ENCODE measurements around the gene UPF1. TPM values are rescaled to one million over a fixed set of nuclear protein-coding genes. Genes with fewer than 3 reads are reported as not detected.

Gene UPF1
- total and polyA plus RNA-seq, 2 of the 13 experiments (the other 11 are each of a cell fraction or from before 2014, with no cell fraction given) = 16.9 to 41.8 TPM

DNA sequence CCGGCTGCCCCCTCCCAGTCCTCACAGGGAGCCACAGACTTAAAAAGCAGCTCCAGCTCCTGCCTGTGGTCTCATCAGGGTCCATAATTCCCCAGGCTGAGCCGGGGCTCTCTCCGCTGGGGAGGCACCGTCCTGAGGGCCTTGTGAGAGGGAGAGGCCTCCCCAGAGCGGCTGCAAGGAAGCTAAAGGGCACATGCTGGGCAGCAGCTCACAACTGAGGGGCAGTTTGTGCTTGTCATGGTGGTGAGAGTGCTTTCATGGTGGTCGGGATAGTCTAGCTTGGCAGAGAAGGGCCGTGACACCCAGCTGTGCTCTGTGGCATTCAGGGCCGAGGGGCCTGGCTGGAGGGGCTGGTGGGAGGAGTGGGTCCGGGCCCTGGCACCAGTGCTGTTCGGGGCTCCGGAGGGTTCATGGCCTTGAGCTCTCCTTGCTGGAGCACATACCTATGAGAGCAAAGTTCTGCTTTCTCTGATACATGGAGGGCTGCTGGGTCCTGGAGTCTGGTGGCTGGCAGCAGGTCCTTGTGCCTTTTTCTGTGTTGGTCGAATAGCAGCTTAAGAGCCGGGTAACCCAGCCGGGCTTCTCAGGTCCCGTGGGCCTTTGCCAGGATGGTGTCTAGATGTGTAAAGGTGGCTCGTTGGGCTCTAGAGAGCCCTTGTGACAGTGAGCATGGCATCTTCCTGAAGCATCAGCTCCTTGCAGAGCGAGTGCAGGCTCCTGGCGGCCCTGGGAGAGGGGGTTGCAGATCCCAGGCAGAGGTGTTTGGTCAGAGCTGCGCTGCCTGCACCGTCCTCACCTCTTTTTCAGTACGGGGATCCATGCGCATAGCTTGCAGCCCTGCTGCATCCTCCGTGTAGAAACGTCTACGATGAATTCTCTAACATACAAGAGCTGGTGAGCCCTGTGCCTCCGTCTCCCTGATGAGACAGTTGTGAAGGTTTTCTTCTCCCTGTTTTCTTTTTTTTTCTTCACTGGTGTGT, 8.8 kb downstream of the UPF1 start (continued):
- TF ChIP-seq NR0B2 (CRISPR knock-in tag; IDR thresholded peaks at IDR 0.05) (0 out of 2 replicates have a peak, but pooled peaks have one; percentile 46), BHLHE40 (IDR thresholded peaks at IDR 0.05; ENCODE audit: low read length) (no peak), ZNF589 (CRISPR knock-in tag; conservative IDR thresholded peaks at IDR 0.05) (no peak), ZNF234 (CRISPR knock-in tag; conservative IDR thresholded peaks at IDR 0.05) (no peak)
- TF ChIP-seq, protein P1, sequence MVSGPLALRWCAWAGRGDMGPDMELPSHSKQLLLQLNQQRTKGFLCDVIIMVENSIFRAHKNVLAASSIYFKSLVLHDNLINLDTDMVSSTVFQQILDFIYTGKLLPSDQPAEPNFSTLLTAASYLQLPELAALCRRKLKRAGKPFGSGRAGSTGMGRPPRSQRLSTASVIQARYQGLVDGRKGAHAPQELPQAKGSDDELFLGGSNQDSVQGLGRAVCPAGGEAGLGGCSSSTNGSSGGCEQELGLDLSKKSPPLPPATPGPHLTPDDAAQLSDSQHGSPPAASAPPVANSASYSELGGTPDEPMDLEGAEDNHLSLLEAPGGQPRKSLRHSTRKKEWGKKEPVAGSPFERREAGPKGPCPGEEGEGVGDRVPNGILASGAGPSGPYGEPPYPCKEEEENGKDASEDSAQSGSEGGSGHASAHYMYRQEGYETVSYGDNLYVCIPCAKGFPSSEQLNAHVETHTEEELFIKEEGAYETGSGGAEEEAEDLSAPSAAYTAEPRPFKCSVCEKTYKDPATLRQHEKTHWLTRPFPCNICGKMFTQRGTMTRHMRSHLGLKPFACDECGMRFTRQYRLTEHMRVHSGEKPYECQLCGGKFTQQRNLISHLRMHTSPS (CRISPR knock-in tag; IDR thresholded peaks at IDR 0.05; ENCODE audit: low read depth) = peak; percentile 93

GRCh38 chr19:18841400-18841799, 9.6 kb downstream of the UPF1 start:
- Histone ChIP-seq H2AFZ (ENCODE audit: low read length) (no peak overlapping the region), H3K36me3 (replicated peaks in 1 of 2; ENCODE audit: control insufficient read depth in 1 of 2, insufficient read depth in 2 of 2, low read length in 2 of 2) (peaks cover 2 to 16% of the 10 kb centered on the region in 2 experiments; a peak in 4 of 5 replicates), H3K27ac (ENCODE audit: extremely low read length, insufficient read depth, low read length) (peak overlapping the region; percentile 89), H4K20me1 (ENCODE audit: insufficient read depth, low read length) (peaks cover 66% of the 10 kb centered on the region), H3K4me2 (ENCODE audit: low read depth, low read length) (peak overlapping the region; percentile 94), H3K9me3 (ENCODE audit: low read length) (no peaks in the 10 kb centered on the region), H3K9ac (ENCODE audit: insufficient read depth, low read depth, low read length) (no peak overlapping the region), H3K79me2 (ENCODE audit: insufficient read depth, low read length) (peaks cover 95% of the 10 kb centered on the region), H3K27me3 (ENCODE audit: control insufficient read depth in 1 of 2, insufficient read depth in 2 of 2, low read length in 2 of 2) (no peaks in the 10 kb centered on the region), H3K4me3 (replicated peaks in 1 of 3; ENCODE audit: insufficient read depth in 1 of 3, low read depth in 2 of 3, low read length in 3 of 3) (no peak overlapping the region), H3K4me1 (ENCODE audit: insufficient read depth, low read length) (peaks cover 78% of the 10 kb centered on the region)
- POLR2A ChIA-PET = interaction anchor here (1.2 to 2.4 kb wide), 7 partner anchors 9 to 253 kb away, joined by 3 to 23 read pairs (median 9); partner anchors contain the start of genes COPE, DDX49, REX1BD and UPF1
- BruUV-seq (replicated peaks) = no TSS peak
- intact Hi-C loops (cut with micrococcal nuclease; ENCODE audit: unreplicated experiment) (no loop called here), in situ Hi-C loops (cut with HindIII; ENCODE audit: extremely low pct_ligation_motif_present, low pct_unique_long_range_greater_than_20kb) (loop anchor here (5.0 kb wide), 1 partner anchor 54 kb away; no protein-coding TSS in a partner anchor)
- no peak for DNase-seq (ENCODE audit: low spot score)
- ATAC-seq = no peak
- CTCF ChIA-PET (ENCODE audit: low intra/inter-chr PET ratio, low total read pairs) = no interaction called here
- FAIRE-seq = no peak
- 86% methylated on average over 10 of the region's 15 CpGs for WGBS (ENCODE audit: low lambda C conversion rate)
- TF ChIP-seq MAF1 (CRISPR knock-in tag; IDR thresholded peaks at IDR 0.05; ENCODE audit: borderline replicate concordance) = no peak
- no peak for TF ChIP-seq ZNF644 (CRISPR knock-in tag; IDR thresholded peaks at IDR 0.05; ENCODE audit: low read depth)
- no peak for TF ChIP-seq NPAS2 (CRISPR knock-in tag; IDR thresholded peaks at IDR 0.05; ENCODE audit: borderline replicate concordance)
- TF ChIP-seq, protein P2, sequence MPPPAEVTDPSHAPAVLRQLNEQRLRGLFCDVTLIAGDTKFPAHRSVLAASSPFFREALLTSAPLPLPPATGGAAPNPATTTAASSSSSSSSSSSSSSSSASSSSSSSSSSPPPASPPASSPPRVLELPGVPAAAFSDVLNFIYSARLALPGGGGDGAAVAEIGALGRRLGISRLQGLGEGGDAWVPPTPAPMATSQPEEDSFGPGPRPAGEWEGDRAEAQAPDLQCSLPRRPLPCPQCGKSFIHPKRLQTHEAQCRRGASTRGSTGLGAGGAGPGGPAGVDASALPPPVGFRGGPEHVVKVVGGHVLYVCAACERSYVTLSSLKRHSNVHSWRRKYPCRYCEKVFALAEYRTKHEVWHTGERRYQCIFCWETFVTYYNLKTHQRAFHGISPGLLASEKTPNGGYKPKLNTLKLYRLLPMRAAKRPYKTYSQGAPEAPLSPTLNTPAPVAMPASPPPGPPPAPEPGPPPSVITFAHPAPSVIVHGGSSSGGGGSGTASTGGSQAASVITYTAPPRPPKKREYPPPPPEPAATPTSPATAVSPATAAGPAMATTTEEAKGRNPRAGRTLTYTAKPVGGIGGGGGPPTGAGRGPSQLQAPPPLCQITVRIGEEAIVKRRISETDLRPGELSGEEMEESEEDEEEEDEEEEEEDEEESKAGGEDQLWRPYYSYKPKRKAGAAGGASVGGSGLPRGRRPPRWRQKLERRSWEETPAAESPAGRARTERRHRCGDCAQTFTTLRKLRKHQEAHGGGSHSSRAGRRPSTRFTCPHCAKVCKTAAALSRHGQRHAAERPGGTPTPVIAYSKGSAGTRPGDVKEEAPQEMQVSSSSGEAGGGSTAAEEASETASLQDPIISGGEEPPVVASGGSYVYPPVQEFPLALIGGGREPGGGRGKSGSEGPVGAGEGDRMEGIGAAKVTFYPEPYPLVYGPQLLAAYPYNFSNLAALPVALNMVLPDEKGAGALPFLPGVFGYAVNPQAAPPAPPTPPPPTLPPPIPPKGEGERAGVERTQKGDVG (CRISPR knock-in tag; IDR thresholded peaks at IDR 0.05; ENCODE audit: borderline replicate concordance) = no peak
- TF ChIP-seq ZNF710 (CRISPR knock-in tag; IDR thresholded peaks at IDR 0.05; ENCODE audit: borderline replicate concordance) = no peak

Measured in HepG2 (cell line).